Amygdala (tissue), 56 donors: ENCODE data around the gene CTNND2.

ENCODE experiments used
- DNase-seq, 56 donors: peaks; one replicate each; lab custom pipeline; 2025; lab: John Stamatoyannopoulos, UW

The CTNND2 gene

DNA sequence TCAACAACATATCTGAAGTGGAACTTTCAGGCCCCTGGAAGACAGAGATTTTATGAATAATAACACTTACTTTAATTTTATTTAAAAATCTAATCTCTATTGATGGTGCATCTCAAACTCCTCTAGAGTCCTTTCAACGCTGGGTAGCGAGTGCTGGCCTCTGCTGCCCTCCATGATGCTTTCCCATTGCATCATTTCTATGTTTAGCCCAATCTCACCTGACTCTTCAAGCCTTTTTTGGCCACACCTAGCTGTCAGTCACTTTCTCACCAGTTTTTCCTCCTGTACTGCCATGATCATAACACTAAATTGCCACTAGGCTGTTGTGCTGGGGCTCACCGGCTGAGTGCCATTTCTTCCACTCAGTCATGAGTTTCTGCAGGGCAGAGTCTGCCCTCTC is 747.1 kb downstream of the CTNND2 start:
- no peak for DNase-seq

DNA sequence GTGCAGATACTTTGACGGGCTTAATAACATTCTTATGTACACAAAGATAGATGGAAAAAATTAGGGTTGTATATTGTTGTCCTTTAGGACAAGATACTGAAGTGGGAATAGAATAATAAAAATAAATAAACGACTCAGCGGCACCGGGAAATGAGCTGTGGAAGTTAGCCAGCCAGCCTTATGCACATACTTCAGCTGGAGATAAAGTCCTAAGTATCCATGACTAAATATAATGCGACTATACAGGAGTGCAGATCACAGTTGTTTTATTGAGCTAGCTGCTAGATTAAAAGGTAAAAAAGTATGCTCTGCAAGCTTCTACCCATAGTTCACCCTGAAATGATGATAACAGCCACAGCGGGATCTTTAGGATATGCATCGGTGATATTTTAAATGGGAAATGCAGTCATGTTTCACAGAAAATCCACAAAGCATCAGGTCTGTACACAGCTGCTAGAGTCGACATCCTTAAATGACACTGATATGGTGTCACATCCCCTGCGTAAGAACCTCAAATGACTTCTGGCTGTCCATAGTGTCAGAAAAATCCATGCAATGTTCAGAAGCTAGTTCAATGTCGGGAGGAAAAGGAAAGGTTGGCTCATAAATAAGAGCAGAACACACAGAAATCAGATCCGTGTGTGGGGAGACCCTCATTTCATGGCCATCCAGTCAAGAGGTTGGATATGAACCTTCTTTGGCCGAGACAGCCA is 750.4 kb downstream of the CTNND2 start:
- DNase-seq, result no peak

DNA sequence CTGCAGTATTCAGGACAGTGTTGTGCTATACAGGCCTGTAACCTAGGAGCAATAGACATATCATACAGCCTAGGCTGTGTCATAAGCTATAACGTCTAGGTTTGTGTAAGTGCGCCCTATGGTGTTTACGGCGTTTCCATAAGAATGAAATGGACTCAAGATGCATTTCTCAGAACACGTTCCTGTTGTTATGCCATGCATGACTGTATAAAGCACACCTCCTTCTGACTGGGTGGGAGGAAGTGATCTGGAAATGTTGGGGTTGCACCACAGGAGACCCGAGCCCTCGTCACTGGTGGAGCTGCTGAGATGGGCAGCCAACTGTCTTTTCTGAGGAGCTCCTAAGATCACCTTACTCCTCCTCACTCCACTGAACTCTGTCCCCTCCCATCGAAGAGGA is 751.9 kb downstream of the CTNND2 start:
- DNase-seq, result no peak

DNA sequence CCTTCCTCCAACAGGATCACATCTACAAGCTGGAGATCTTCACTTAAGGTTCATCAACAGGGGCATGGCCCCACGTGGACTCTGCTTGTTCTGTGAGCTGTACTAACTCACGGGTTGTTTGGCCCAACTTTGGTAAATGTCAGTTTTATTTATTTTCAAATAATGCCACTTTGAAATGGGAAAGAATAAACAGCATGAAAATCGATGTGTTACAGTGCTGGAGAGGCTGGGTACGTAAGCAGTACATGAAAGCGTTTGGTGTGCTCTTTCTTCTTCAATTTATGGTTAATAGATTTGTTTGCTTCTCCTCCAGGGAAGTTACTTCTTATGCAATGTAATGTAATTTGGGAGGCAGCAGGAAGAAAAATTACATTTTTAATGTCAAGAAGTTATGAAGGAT is 753.3 kb downstream of the CTNND2 start:
- no peak for DNase-seq

DNA sequence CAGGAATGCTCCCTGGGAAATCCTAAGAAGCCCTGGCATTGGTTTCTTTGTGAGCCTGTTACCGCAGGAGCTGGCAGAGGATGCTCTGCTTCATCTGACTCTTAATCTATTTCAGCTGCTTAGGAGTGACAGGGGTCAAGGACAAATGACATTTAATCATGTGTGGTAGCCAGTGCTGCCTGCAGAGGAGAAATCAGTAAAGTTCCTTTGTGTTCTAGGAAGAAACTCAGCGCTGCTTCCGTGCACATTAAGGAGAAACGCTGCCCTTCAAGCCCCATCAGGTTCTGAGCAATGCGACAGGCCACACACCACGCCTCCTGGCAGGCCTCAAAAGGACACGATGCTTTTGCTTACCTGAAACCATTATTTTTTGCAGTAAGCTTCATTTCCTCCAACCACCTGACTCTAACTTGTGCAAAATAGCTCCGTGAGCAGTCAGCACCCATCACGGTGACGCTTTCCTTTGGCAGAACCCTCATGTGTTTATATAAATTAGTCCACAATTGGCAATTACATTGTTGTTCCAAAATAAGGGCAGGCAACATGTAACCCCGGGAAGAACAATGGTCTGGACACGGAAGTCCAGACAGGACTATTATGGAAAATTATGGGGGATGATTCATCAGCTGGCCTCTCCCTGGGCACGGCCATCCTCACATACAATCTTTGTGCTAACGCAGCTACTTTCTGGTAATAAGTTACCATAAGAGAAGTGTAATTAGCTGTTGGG is 755.3 kb downstream of the CTNND2 start:
- no peak for DNase-seq

DNA sequence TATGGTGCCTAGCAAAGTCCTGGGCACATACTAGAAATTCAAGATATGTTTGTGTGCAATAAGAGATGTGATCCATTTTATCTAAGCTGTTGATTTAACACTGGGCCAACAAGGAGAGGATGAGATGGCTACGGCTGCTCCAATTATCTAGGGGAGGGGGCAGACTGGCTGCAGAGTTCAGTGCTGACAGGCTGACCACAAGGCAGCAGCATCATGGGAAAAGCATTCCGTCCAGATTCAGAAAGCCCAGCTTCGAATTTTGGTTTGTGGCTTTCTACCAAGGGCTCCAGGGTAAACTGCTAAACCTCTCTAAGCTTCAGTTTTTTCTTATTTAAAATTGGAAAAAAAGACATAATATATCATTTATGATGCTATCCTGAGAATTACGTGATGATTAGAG is 758.1 kb downstream of the CTNND2 start:
- no peak for DNase-seq

DNA sequence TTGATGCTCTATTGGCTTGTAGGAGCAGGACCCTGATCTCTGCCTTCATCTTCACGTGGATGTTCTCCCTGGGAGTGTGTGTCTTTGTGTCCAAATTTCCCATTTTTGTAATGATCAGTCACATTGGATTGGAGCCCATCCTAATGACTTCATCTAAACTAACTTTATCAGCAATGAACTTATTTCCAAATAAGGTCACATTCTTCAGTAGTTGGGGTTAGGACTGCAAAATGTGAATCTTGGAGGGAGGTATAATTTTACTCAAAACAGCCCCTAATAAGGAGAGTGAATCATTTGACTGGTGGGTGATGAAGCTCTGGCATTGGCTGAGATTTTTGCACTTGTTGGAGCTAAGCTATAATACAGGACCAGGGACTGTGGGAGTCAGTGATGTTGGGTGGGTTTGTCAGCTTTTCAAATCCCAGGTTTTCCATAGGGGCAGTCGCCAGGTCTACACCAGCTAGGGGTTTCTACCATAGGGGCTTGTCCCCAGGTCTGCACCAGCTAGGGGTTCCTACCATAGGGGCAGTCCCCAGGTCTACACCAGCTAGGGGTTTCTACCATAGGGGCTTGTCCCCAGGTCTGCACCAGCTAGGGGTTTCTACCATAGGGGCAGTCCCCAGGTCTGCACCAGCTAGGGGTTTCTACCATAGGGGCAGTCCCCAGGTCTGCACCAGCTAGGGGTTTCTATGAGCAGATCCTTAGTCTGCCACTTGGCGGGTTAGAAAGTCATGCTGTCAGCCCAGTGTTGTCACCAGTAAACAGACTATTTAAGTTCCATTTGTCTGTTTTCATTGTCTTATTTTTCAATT is 760.6 kb downstream of the CTNND2 start:
- DNase-seq, result no peak

DNA sequence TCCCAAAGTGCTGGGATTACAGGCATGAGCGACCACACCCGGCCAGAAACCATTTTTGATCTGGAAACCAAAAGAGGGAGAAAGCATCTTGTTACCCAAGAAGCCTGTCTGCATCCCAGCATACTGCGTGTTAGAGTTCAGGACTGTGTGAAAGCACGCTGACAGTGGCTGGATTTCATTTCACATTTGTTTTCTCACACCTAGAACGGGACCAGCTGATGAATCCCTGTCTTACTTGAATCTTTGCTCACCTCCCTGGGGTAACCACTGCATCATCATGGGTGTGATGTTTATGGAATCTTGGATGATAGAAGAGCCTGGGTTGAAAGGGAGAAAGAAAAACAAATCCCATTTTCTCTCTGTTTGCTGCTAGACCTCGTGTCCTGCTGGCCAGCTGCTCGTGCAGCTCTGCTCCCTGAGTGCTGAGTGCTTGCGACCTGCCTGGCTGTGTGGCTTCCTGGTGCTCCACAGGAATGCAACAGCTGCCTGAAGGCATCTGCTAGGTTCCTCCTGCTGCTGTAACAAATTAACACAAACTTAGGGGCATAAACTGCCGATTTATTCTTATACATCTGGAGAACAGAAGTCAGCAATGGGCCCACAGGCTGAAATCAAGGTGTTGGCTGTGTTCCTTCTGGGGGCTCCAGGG is 764.9 kb downstream of the CTNND2 start:
- no peak for DNase-seq

DNA sequence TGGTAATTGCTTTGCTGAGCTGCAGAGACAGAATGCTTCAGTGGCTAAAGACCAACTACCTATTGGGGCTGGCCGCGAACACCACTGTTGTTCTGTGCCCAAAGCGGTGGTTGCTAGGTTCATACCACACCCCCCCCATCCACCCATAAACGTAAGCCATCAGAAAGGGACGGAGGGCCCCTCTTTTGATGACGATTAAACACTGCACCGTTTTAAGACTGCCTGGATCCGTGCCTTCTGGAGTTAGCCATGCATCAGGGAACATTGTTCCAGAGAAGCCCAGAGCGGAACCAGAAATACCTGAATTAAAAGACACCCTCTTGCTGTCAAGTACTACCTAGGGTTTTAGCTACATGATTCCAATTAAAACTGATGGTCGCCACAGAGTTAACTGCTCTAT is 774.1 kb downstream of the CTNND2 start:
- peak in 2 of 56 donors; percentile 16 to 20 for DNase-seq

DNA sequence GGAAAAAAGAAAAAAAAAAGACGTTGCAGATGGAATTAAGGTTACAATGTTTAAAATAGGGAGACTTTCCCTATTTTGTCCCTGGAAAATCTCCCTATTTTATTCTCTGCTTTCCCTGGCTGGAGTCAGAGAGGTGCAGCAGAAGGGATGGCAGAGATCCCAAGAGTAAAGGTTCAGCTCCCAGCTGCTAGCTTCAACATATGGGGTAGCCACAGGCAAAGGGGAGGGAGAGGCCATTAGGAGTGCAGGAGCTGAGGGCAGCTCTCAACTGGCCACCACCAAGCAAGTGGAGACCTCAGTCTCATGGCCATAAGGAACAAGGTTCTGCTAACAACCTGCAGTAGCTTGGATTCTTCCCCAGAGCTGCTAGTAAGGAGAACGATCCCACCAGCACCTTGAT is 776.2 kb downstream of the CTNND2 start:
- DNase-seq, result no peak

DNA sequence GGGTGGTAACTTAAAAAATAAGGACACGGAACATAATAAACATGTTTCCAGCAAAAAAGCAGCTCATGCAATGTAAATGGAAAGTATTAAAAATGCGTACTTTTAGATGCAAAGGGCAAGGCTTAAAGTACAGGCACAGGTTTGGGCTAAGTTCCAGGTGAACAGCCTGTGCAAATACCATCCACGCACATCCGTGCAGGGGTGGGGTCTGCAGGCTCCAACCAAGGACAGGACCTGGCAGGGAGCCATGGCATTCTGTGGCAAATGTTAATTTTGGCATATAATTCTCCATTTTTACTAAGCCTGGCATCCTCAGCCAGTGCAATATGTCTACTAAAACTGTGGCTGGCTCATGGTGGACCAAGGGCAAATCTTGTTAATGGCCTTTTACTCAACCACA is 777.4 kb downstream of the CTNND2 start:
- DNase-seq, result no peak

DNA sequence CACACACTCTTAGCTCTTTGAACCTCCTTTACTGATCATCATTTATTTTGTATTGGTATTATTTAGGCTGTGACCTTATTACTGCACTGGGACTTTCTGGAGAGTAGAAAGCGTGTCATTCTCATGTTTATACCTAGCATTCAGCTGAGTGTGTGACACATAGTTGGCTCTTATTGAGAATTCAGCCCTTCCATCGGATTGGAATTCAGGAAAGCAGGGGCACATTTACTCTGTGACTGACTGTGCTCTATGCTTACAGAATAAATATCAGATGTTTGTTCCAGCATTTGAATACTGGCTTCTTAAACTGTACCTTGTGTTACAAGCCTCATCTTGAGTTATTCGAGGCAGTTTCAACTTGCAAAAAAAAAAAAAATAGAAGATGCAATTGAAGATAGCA is 782.4 kb downstream of the CTNND2 start:
- no peak for DNase-seq

DNA sequence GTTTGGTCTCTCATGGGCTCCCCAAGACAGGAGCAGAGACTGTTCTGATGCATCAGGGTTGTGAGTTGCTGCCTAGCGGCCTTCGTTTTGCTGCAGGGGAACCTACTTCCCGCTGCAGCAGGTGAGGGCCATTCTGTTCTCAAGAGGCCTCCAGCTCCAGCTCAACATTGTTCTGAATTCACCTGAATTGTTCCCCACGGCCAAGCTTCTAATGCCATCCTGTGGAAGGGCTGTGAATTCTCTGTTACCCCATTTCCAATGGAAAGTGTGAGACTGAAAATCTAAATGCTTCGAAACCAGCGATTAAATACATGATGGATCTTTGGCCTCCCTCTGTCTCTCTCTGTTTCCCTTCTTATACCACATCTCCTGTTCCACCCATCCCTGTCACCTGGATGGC is 794.1 kb downstream of the CTNND2 start:
- no peak for DNase-seq

DNA sequence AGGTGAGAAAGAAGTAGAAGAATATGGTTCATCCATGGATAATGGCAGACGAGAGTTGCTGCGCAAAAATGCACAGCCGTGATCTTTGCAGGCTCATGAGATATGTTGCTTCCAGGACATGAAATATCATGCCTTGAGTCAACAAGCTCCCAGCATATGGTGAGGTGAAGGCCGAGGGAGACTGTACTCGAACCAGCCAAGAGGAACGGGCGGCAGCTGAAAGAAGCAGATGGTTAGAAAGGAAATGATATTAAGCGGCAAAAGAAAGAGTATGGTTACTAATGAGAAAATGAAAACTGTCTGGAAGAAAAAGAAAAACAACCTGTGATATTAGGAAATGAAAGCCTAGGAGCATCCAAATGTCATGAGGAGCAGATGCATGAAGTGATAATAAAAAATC is 798.5 kb downstream of the CTNND2 start:
- DNase-seq, result peak in 1 of 56 donors; percentile 12

DNA sequence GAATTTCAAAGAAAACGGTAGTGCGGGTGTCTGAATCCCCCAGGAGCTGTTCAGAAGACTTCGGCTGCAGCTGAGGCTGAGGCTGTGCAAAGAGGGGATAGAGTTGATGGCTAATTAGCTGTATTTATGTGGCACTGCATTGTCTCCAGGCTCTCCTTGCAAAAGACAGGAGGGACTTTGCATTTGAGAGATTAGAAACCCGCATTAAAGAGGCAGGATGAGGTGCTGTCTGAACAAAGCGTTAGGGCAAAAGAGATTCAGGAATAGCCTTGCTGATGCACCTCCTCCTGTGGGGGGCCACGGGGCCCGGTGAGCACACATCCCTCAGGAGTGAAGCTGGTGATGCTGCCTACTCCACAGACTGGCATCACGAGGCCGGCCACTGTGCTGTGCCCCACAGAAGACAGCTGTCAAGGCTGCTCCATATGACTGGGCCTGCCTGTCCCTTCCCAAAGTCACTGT is 799.6 kb downstream of the CTNND2 start:
- peak in 2 of 56 donors; percentile 12 to 15 for DNase-seq

DNA sequence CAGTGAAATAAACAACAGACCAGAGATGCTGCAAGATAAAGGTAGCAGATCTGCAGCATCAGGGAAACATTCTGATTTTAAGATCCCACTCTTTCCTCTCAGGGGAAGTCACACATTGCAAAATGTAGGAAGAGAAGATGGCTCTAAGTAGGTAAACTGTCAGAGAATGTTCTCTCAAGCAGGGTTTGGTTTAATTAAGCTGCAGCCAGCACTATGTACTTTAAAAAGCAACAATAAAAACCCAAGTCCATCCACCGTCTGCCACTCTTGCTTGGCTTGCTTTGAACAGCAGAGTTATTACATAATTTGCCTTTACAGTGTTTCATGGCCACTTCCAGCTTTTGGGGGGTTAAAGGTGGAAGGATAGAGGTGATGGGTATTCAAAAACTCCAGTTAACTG is 800.0 kb downstream of the CTNND2 start:
- peak in 2 of 56 donors; percentile 14 to 25 for DNase-seq

DNA sequence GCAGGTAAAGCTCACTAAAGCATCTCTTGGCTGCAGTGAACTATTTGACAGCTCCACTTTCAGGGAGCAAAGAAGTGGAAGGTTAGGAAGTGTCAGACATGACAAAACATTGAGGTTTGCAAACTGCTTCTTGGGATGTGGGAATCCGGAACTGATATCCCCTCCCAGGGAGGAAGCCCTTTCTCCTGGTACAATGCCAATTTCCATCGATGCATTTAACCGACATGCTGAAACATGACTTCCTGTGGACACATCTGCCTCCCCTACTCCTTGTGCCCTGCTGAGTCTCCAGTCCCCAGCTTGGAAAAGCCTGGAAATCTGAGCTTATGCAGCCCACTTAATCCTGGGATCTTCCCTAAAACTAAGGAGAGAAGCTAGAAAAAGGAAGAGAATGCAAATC is 820.1 kb downstream of the CTNND2 start:
- DNase-seq, result no peak

DNA sequence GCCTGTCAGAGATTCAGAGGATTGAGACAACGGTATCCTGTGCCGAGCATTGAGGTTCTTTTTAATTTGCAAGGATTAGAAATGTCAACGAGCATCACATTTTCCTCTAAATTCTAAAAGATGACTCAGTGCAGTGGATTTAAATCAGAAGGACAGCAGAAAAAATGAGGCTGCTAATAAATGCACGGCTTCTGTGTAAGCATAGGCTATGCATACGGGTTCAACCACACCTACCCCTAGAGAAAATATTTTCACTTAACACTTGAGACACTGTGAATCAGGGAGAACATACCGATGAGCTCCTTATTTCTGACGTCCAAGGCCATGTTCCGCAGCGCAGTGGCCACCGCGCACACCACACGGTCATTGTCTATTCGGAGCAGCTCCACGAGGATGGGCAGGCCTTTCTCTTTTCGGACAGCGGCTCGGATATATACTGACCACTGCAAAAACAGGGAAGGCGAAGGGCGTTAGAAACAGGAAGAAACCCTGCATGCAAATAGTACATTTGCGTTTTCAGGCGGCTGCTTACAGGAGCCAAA is 821.8 kb downstream of the CTNND2 start:
- no peak for DNase-seq

DNA sequence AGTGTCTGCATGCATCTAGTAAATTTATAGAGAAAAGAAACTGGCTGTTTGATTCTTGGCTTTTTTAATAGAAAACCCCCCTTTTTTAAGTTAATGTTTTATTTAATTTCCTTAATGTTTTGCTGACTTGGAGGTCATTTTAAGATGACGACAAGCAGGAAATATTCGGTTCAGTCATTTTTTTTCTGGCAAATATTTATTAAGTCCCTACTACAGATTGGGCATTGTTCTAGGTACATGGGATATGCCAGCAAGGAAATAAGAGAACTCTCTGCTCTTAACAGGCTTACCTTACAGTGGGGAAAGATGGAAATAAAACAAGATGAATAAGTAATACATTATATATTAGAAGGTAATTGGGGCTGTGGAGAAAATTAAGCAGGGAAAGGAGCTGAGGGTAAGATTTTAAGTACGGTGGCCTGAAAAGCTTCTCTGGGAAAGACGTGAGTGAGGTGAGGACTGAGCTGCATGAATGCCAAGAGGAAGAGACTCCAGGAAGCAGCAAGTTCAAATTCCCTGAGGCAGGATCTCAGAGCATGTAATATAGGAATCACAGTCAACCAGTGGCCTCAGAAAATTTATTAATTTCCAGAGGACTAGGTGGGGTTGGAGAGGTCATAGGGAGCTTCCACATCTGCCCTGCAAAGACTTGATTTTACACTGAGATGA is 827.2 kb downstream of the CTNND2 start:
- DNase-seq, result no peak
